ENCODE results near the gene AFMID.

- TF ChIP-seq CTCF (IDR thresholded peaks at IDR 0.05): no peak
- no peak for TF ChIP-seq POLR2A (IDR thresholded peaks at IDR 0.05)
- no peak for TF ChIP-seq POLR2AphosphoS5 (IDR thresholded peaks at IDR 0.05; ENCODE audit: insufficient read depth in 1 of 2, low read depth in 1 of 2)
Observed at GRCh38 chr17:78170692-78171590, 16.2 kb upstream of the AFMID start.
